Activated gamma-delta T cell treated with Interleukin-2 at 50 U/mL for 16 hours (primary cell): Measurements from ENCODE around the gene ZNF479.
"Not testable (repeated sequence)": the region's sequence is repeated elsewhere in the genome, so short reads cannot be mapped to it uniquely, and the experiment has no call there.

Source experiments
- DNase-seq: peaks from one replicate; pipeline ENCODE4 v3.0.0-alpha.2; 2020

ZNF479 gene

GRCh38 chr7:57132336-57132735 lies at the start of gene ZNF479:
Gene ZNF479, minus strand, starts transcription at chr7:57132436. Its CDS starts 112 bp downstream, at chr7:57132324.
- DNase-seq = not testable (repeated sequence)

- no peak for DNase-seq
Observed at GRCh38 chr7:57182031-57182430, 49.8 kb upstream of the ZNF479 start.

GRCh38 chr7:57181281-57181680 lies 49.0 kb upstream of the ZNF479 start:
- DNase-seq = no peak

GRCh38 chr7:57179776-57180415 lies 47.7 kb upstream of the ZNF479 start:
- no peak for DNase-seq

- no peak for DNase-seq
Observed at GRCh38 chr7:57178768-57179139, 46.5 kb upstream of the ZNF479 start.

- no peak for DNase-seq
Observed at GRCh38 chr7:57177856-57178767, 45.9 kb upstream of the ZNF479 start.

GRCh38 chr7:57176928-57177635 lies 44.8 kb upstream of the ZNF479 start:
- no peak for DNase-seq

GRCh38 chr7:57165285-57165899 lies 33.2 kb upstream of the ZNF479 start:
- DNase-seq = no peak

GRCh38 chr7:57120123-57120784 lies 12.0 kb downstream of the ZNF479 start:
- not testable (repeated sequence) for DNase-seq
